H9 (cell line): Measurements from ENCODE around the gene NDP. TPM values are rescaled to one million over a fixed set of nuclear protein-coding genes. Genes with fewer than 3 reads are reported as not detected.
"Not testable (repeated sequence)": the region's sequence is repeated elsewhere in the genome, so short reads cannot be mapped to it uniquely, and the experiment has no call there.

ENCODE experiments used
- DNase-seq: peaks from one replicate; pipeline ENCODE4 v3.0.0-alpha.2; 2017
- H2AFZ ChIP-seq: one replicate; pipeline ENCODE4 v1.6.1; 2013; ENCODE audit warnings: mild to moderate bottlenecking, low read length, control low read depth, moderate library complexity
- H2AK5ac ChIP-seq: 2 replicates; pipeline ENCODE4 v1.6.1; 2013; ENCODE audit warnings: low read length, control low read depth, mixed read lengths; ENCODE audit not compliant: insufficient read length
- H2BK120ac ChIP-seq: one replicate; pipeline ENCODE4 v1.6.1; 2013; ENCODE audit warnings: low read depth, mild to moderate bottlenecking, low read length, control low read depth, inconsistent platforms; ENCODE audit not compliant: poor library complexity, severe bottlenecking
- H2BK12ac ChIP-seq: 2 replicates; pipeline ENCODE4 v1.6.1; 2013; ENCODE audit warnings: low read length, control low read depth, mixed read lengths, low read depth; ENCODE audit not compliant: insufficient read length
- H2BK15ac ChIP-seq: 2 replicates; pipeline ENCODE4 v1.6.1; 2013; ENCODE audit warnings: low read depth, low read length, control low read depth
- H2BK20ac ChIP-seq: one replicate; pipeline ENCODE4 v1.6.1; 2013; ENCODE audit warnings: low read depth, mild to moderate bottlenecking, low read length, control low read depth, inconsistent platforms; ENCODE audit not compliant: poor library complexity, severe bottlenecking
- H2BK5ac ChIP-seq: 2 replicates; pipeline ENCODE4 v1.6.1; 2013; ENCODE audit warnings: low read length, control low read depth, mixed read lengths; ENCODE audit not compliant: insufficient read length
- H3K14ac ChIP-seq: 2 replicates; pipeline ENCODE4 v1.6.1; 2013; ENCODE audit warnings: low read length, control low read depth; ENCODE audit not compliant: insufficient read depth
- H3K18ac ChIP-seq: 2 replicates; pipeline ENCODE4 v1.6.1; 2013; ENCODE audit warnings: low read depth, mild to moderate bottlenecking, mixed read lengths, low read length, control low read depth; ENCODE audit not compliant: insufficient read length
- H3K23ac ChIP-seq: 2 replicates; pipeline ENCODE4 v1.6.1; 2013; ENCODE audit warnings: low read length, control low read depth, mixed read lengths, low read depth; ENCODE audit not compliant: insufficient read length
- H3K23me2 ChIP-seq: 2 replicates; pipeline ENCODE4 v1.6.1; 2013; ENCODE audit warnings: low read depth, mild to moderate bottlenecking, mixed read lengths, low read length, control low read depth; ENCODE audit not compliant: insufficient read length, poor library complexity, severe bottlenecking
- H3K27ac ChIP-seq: 2 replicates; pipeline ENCODE4 v1.5.1; 2013; ENCODE audit warnings: low read length, control low read depth, mixed read lengths, low read depth; ENCODE audit not compliant: insufficient read length
- H3K27me3 ChIP-seq: 2 replicates; pipeline ENCODE4 v1.6.1; 2013; ENCODE audit warnings: low read length, control low read depth, inconsistent platforms; ENCODE audit not compliant: insufficient read depth
- H3K4ac ChIP-seq: 2 replicates; pipeline ENCODE4 v1.6.1; 2013; ENCODE audit warnings: low read depth, mild to moderate bottlenecking, control low read depth, inconsistent platforms, low read length, moderate library complexity
- H3K4me1 ChIP-seq: 2 replicates; pipeline ENCODE4 v1.6.1; 2013; ENCODE audit warnings: low read length, control low read depth, inconsistent platforms; ENCODE audit not compliant: insufficient read depth
- H3K4me2 ChIP-seq: 2 replicates; pipeline ENCODE4 v1.6.1; 2013; ENCODE audit warnings: low read length, control low read depth, mixed read lengths; ENCODE audit not compliant: insufficient read length, insufficient read depth
- H3K56ac ChIP-seq: 2 replicates; pipeline ENCODE4 v1.6.1; 2013; ENCODE audit warnings: low read depth, mild to moderate bottlenecking, mixed read lengths, low read length, control low read depth; ENCODE audit not compliant: insufficient read length
- H3K79me1 ChIP-seq: 2 replicates; pipeline ENCODE4 v1.6.1; 2013; ENCODE audit warnings: low read depth, mild to moderate bottlenecking, moderate library complexity, low read length, control low read depth, inconsistent platforms; ENCODE audit not compliant: insufficient read depth, poor library complexity, severe bottlenecking
- H3K79me2 ChIP-seq: 2 replicates; pipeline ENCODE4 v1.6.1; 2013; ENCODE audit warnings: low read length, control low read depth, inconsistent platforms; ENCODE audit not compliant: insufficient read depth
- H3K9ac ChIP-seq: 2 replicates; pipeline ENCODE4 v1.6.1; 2013; ENCODE audit warnings: low read length, control low read depth, mixed read lengths; ENCODE audit not compliant: insufficient read length; ENCODE audit errors: extremely low read depth
- H3K9me3 ChIP-seq: one replicate; pipeline ENCODE4 v1.6.1; 2013; ENCODE audit warnings: low read depth, low read length, inconsistent platforms; ENCODE audit not compliant: control insufficient read depth
- H3T11ph ChIP-seq: one replicate; pipeline ENCODE4 v1.6.1; 2013; ENCODE audit warnings: mild to moderate bottlenecking, low read length, control low read depth, inconsistent platforms
- H4K20me1 ChIP-seq: one replicate; pipeline ENCODE4 v1.6.1; 2013; ENCODE audit not compliant: control insufficient read depth, insufficient read length, insufficient read depth
- H4K5ac ChIP-seq: 2 replicates; pipeline ENCODE4 v1.6.1; 2013; ENCODE audit warnings: low read depth, mild to moderate bottlenecking, mixed read lengths, low read length, control low read depth; ENCODE audit not compliant: insufficient read length
- H4K8ac ChIP-seq: replicated peaks from 2 replicates; pipeline ENCODE4 v1.6.1; 2013; ENCODE audit warnings: low read length, control low read depth, mixed read lengths, low read depth; ENCODE audit not compliant: insufficient read length
- H4K91ac ChIP-seq: 2 replicates; pipeline ENCODE4 v1.6.1; 2013; ENCODE audit warnings: low read depth, mild to moderate bottlenecking, moderate library complexity, mixed read lengths, low read length, control low read depth; ENCODE audit not compliant: insufficient read length
- H3K27ac Mint-ChIP-seq, 3 experiments: 2 replicates in 2 of 3; 3 replicates in 1 of 3; pipeline ENCODE4 v1.8.0; 2020 to 2021; ENCODE audit warnings: mixed read lengths in 3 of 3, mild to moderate bottlenecking in 1 of 3, moderate library complexity in 1 of 3
- H3K27me3 Mint-ChIP-seq: 2 replicates; pipeline ENCODE4 v1.8.0; 2021; ENCODE audit warnings: low read depth, mild to moderate bottlenecking, moderate library complexity, mixed read lengths
- H3K36me3 Mint-ChIP-seq, 3 experiments: 2 replicates in 2 of 3; 3 replicates in 1 of 3; pipeline ENCODE4 v1.8.0; 2020 to 2021; ENCODE audit warnings: low read depth in 3 of 3, mixed read lengths in 3 of 3; ENCODE audit not compliant: insufficient read depth in 1 of 3
- H3K4me1 Mint-ChIP-seq, 2 experiments: 2 replicates each; pipeline ENCODE4 v1.8.0; 2020; ENCODE audit warnings: mixed read lengths in 2 of 2
- H3K4me3 Mint-ChIP-seq, 2 experiments: 2 replicates in 1 of 2; 3 replicates in 1 of 2; pipeline ENCODE4 v1.8.0; 2020 to 2021; ENCODE audit warnings: mild to moderate bottlenecking in 2 of 2, mixed read lengths in 2 of 2, moderate library complexity in 1 of 2
- H3K9me3 Mint-ChIP-seq, 2 experiments: 2 replicates in 1 of 2; 3 replicates in 1 of 2; pipeline ENCODE4 v1.8.0; 2020; ENCODE audit warnings: mild to moderate bottlenecking in 2 of 2, mixed read lengths in 2 of 2, moderate library complexity in 1 of 2
- WGBS: extraction: QIAGEN DNeasy Blood & Tissue Kit; methylation state at CpG from one replicate; pipeline ENCODE4 v1.1.7; 2013; ENCODE audit warnings: missing lambda C conversion rate, low lambda C conversion rate, mixed read lengths; ENCODE audit not compliant: insufficient read length; ENCODE audit errors: extremely low coverage; 5-methylcytosine and 5-hydroxymethylcytosine counted together
- total RNA-seq: library from RNA; stranded (reverse); gene quantifications from 2 replicates; pipeline ENCODE4 v1.2.1, GENCODE V29; 2021

NDP gene
- total RNA-seq, 1 experiment from 2014 or later: not detected

GRCh38 chrX:43910772-43911171 lies 62.4 kb downstream of the NDP start:
- not testable (repeated sequence) for H3K9ac ChIP-seq, H3K18ac ChIP-seq, H3K27me3 Mint-ChIP-seq, H3K23me2 ChIP-seq, H3K4me3 Mint-ChIP-seq, H2BK12ac ChIP-seq, DNase-seq, H4K91ac ChIP-seq, H3K56ac ChIP-seq, H3K27ac ChIP-seq, H3K23ac ChIP-seq, H3K4ac ChIP-seq, H3K4me1 Mint-ChIP-seq, H2AK5ac ChIP-seq, H2BK20ac ChIP-seq, H2BK120ac ChIP-seq, H3K79me1 ChIP-seq, H4K5ac ChIP-seq, H3K4me1 ChIP-seq, H3K27me3 ChIP-seq, H3K27ac Mint-ChIP-seq, H3K36me3 Mint-ChIP-seq, H4K8ac ChIP-seq, H3K4me2 ChIP-seq, H3T11ph ChIP-seq, H3K14ac ChIP-seq, H2BK15ac ChIP-seq, H3K79me2 ChIP-seq, H2AFZ ChIP-seq, H2BK5ac ChIP-seq, H4K20me1 ChIP-seq
- peaks cover 16% of the 10 kb centered on the region for H3K9me3 ChIP-seq
- H3K9me3 Mint-ChIP-seq: peaks cover 56 to 69% of the 10 kb centered on the region in 2 experiments
- no CpG with 5 or more reads among the region's 8 CpGs for WGBS
